Measurements from ENCODE around the gene KRTAP5-2.

- TF ChIP-seq, protein P1, sequence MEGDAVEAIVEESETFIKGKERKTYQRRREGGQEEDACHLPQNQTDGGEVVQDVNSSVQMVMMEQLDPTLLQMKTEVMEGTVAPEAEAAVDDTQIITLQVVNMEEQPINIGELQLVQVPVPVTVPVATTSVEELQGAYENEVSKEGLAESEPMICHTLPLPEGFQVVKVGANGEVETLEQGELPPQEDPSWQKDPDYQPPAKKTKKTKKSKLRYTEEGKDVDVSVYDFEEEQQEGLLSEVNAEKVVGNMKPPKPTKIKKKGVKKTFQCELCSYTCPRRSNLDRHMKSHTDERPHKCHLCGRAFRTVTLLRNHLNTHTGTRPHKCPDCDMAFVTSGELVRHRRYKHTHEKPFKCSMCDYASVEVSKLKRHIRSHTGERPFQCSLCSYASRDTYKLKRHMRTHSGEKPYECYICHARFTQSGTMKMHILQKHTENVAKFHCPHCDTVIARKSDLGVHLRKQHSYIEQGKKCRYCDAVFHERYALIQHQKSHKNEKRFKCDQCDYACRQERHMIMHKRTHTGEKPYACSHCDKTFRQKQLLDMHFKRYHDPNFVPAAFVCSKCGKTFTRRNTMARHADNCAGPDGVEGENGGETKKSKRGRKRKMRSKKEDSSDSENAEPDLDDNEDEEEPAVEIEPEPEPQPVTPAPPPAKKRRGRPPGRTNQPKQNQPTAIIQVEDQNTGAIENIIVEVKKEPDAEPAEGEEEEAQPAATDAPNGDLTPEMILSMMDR (conservative IDR thresholded peaks at IDR 0.05; ENCODE audit: low read depth, low read length): no peak
- no peak for TF ChIP-seq POLR2A (IDR thresholded peaks at IDR 0.05; ENCODE audit: low read depth, low read length)
- no peak for TF ChIP-seq CEBPB (IDR thresholded peaks at IDR 0.05; ENCODE audit: low read depth, low read length)
- TF ChIP-seq RFX5 (IDR thresholded peaks at IDR 0.05; ENCODE audit: low read depth, low read length): no peak
- no peak for TF ChIP-seq RCOR1 (IDR thresholded peaks at IDR 0.05; ENCODE audit: insufficient replicate concordance, low read length)
Measured at GRCh38 chr11:1604711-1605110, 6.6 kb upstream of the KRTAP5-2 start.
